Panc1 (cell line): ENCODE data around the gene CCDC83.

Experiments used
- POLR2AphosphoS5 ChIP-seq: IDR thresholded peaks from 2 replicates; pipeline ENCODE4 v1.6.1; 2012; ENCODE audit warnings: mild to moderate bottlenecking, low read depth, low read length, moderate library complexity
- SIN3A ChIP-seq: IDR thresholded peaks from 2 replicates; pipeline ENCODE4 v1.6.1; 2012; ENCODE audit warnings: low read depth, mild to moderate bottlenecking, low read length, moderate library complexity, borderline replicate concordance; ENCODE audit not compliant: insufficient read depth
- TF ChIP-seq, protein P1 (sequence below): fragments of 450-650 bp; IDR thresholded peaks from 2 replicates; pipeline ENCODE4 v1.5.1; 2017; ENCODE audit warnings: mild to moderate bottlenecking
- TF ChIP-seq, protein P2 (sequence below), 2 experiments: IDR thresholded peaks; 2 replicates each; pipeline ENCODE4 v1.6.1; 2011 to 2012; ENCODE audit warnings: low read depth in 2 of 2, control low read depth in 1 of 2, low read length in 1 of 2, mild to moderate bottlenecking in 1 of 2, moderate library complexity in 1 of 2; ENCODE audit not compliant: insufficient read depth in 1 of 2

DNA sequence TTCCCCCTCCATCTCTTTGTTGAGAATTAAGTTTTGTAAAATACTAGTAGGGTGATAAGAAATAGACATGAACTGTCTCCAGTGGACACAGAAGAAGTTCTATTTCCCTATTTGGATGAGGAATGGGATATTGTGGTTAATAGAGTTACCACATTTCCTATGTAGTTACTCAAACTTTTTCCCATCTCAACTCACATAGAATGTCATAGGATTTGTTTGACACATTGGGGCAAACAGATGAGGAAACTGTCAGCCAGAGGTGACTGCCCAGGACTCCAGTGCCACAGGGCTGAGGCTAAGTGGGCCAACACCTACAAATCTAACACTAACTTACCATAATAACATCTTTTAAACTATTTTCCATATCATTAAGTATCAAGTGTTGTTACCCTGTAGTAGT lies 58.3 kb downstream of the CCDC83 start:
- TF ChIP-seq, protein P1, sequence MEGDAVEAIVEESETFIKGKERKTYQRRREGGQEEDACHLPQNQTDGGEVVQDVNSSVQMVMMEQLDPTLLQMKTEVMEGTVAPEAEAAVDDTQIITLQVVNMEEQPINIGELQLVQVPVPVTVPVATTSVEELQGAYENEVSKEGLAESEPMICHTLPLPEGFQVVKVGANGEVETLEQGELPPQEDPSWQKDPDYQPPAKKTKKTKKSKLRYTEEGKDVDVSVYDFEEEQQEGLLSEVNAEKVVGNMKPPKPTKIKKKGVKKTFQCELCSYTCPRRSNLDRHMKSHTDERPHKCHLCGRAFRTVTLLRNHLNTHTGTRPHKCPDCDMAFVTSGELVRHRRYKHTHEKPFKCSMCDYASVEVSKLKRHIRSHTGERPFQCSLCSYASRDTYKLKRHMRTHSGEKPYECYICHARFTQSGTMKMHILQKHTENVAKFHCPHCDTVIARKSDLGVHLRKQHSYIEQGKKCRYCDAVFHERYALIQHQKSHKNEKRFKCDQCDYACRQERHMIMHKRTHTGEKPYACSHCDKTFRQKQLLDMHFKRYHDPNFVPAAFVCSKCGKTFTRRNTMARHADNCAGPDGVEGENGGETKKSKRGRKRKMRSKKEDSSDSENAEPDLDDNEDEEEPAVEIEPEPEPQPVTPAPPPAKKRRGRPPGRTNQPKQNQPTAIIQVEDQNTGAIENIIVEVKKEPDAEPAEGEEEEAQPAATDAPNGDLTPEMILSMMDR: no peak
- TF ChIP-seq POLR2AphosphoS5 (no peak), SIN3A (no peak)
- TF ChIP-seq, protein P2, sequence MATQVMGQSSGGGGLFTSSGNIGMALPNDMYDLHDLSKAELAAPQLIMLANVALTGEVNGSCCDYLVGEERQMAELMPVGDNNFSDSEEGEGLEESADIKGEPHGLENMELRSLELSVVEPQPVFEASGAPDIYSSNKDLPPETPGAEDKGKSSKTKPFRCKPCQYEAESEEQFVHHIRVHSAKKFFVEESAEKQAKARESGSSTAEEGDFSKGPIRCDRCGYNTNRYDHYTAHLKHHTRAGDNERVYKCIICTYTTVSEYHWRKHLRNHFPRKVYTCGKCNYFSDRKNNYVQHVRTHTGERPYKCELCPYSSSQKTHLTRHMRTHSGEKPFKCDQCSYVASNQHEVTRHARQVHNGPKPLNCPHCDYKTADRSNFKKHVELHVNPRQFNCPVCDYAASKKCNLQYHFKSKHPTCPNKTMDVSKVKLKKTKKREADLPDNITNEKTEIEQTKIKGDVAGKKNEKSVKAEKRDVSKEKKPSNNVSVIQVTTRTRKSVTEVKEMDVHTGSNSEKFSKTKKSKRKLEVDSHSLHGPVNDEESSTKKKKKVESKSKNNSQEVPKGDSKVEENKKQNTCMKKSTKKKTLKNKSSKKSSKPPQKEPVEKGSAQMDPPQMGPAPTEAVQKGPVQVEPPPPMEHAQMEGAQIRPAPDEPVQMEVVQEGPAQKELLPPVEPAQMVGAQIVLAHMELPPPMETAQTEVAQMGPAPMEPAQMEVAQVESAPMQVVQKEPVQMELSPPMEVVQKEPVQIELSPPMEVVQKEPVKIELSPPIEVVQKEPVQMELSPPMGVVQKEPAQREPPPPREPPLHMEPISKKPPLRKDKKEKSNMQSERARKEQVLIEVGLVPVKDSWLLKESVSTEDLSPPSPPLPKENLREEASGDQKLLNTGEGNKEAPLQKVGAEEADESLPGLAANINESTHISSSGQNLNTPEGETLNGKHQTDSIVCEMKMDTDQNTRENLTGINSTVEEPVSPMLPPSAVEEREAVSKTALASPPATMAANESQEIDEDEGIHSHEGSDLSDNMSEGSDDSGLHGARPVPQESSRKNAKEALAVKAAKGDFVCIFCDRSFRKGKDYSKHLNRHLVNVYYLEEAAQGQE (IDR thresholded peaks at IDR 0.05; ENCODE audit: insufficient read depth in 1 of 2, low read depth in 2 of 2, low read length in 1 of 2): no peak
